ENCODE measurements around the gene OR12D2. TPM values are rescaled to one million over a fixed set of nuclear protein-coding genes. Genes with fewer than 3 reads are reported as not detected.
"Not testable (repeated sequence)": the region's sequence is repeated elsewhere in the genome, so short reads cannot be mapped to it uniquely, and the experiment has no call there.

OR12D2 gene
- total RNA-seq (not detected), polyA plus RNA-seq (not detected)

GRCh38 chr6:29395331-29395730 lies at the start of gene OR12D2:
Gene OR12D2 (plus strand): TSS chr6:29395631. CDS start chr6:29396700, 1,069 bp downstream.
- DNase-seq (ENCODE audit: low spot score) = no peak
- no peaks in the 10 kb centered on the region for H3K4me1 ChIP-seq (ENCODE audit: control insufficient read depth in 4 of 4, insufficient read depth in 4 of 4, low read length in 3 of 4)
- TF ChIP-seq EGR1 (IDR thresholded peaks at IDR 0.05; ENCODE audit: low read depth in 2 of 2) (no peak), RAD21 (IDR thresholded peaks at IDR 0.05) (no peak), HNF4A (conservative IDR thresholded peaks at IDR 0.05) (no peak), JUND (IDR thresholded peaks at IDR 0.05) (no peak), YY1 (IDR thresholded peaks at IDR 0.05) (no peak)
- TF ChIP-seq, protein P1, sequence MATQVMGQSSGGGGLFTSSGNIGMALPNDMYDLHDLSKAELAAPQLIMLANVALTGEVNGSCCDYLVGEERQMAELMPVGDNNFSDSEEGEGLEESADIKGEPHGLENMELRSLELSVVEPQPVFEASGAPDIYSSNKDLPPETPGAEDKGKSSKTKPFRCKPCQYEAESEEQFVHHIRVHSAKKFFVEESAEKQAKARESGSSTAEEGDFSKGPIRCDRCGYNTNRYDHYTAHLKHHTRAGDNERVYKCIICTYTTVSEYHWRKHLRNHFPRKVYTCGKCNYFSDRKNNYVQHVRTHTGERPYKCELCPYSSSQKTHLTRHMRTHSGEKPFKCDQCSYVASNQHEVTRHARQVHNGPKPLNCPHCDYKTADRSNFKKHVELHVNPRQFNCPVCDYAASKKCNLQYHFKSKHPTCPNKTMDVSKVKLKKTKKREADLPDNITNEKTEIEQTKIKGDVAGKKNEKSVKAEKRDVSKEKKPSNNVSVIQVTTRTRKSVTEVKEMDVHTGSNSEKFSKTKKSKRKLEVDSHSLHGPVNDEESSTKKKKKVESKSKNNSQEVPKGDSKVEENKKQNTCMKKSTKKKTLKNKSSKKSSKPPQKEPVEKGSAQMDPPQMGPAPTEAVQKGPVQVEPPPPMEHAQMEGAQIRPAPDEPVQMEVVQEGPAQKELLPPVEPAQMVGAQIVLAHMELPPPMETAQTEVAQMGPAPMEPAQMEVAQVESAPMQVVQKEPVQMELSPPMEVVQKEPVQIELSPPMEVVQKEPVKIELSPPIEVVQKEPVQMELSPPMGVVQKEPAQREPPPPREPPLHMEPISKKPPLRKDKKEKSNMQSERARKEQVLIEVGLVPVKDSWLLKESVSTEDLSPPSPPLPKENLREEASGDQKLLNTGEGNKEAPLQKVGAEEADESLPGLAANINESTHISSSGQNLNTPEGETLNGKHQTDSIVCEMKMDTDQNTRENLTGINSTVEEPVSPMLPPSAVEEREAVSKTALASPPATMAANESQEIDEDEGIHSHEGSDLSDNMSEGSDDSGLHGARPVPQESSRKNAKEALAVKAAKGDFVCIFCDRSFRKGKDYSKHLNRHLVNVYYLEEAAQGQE (IDR thresholded peaks at IDR 0.05) = no peak
- H3K36me3 ChIP-seq (ENCODE audit: control insufficient read depth in 4 of 4, insufficient read depth in 3 of 4, low read depth in 1 of 4, low read length in 3 of 4) = no peaks in the 10 kb centered on the region
- no peak within 1 kb of the TSS for H3K9ac ChIP-seq (ENCODE audit: low read depth in 1 of 2, low read length in 2 of 2)
- peaks cover 0 to 4% (median 1%) of the 10 kb centered on the region in 4 donors for H3K27me3 ChIP-seq (ENCODE audit: control insufficient read depth in 4 of 4, insufficient read depth in 4 of 4, low read length in 3 of 4)
- H3K9me3 ChIP-seq (ENCODE audit: control insufficient read depth in 4 of 4, low read length in 3 of 4) = no peaks in the 10 kb centered on the region
- H3K4me3 ChIP-seq (ENCODE audit: low read depth in 1 of 3, low read length in 3 of 3) = no peak within 1 kb of the TSS
- no peak within 1 kb of the TSS for H3K27ac ChIP-seq (ENCODE audit: low read depth in 1 of 2, low read length in 2 of 2)

DNA sequence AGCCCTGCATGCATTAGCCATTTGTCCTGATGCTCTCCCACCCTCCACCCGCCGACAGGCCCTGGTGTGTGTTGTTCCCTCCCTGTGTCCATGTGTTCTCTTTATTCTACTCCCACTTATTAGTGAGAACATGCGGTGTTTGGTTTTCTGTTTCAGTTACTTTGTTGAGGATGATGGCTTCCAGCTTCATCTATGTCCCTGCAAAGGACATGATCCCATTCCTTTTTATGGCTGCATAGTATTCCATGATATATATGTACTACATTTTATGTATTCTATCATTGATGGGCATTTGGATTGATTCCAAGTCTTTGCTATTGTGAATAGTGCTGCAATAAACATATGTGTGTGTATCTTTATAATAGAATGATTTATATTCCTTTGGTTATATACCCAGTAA lies 46.1 kb upstream of the OR12D2 start:
- 89% methylated on average over 3 of the region's 3 CpGs for WGBS

GRCh38 chr6:29354980-29355379 lies 40.5 kb upstream of the OR12D2 start:
- TF ChIP-seq, protein P1 (IDR thresholded peaks at IDR 0.05) = no peak
- TF ChIP-seq NR2F2 (IDR thresholded peaks at IDR 0.05) (no peak), YY1 (IDR thresholded peaks at IDR 0.05) (no peak), RXRA (IDR thresholded peaks at IDR 0.05) (no peak), FOXA2 (IDR thresholded peaks at IDR 0.05) (no peak), EGR1 (IDR thresholded peaks at IDR 0.05; ENCODE audit: low read depth in 2 of 2) (no peak), SP1 (IDR thresholded peaks at IDR 0.05) (no peak), GABPA (IDR thresholded peaks at IDR 0.05 in 1 of 2, conservative IDR thresholded peaks at IDR 0.05 in 1 of 2) (no peak), TAF1 (conservative IDR thresholded peaks at IDR 0.05) (no peak), RAD21 (IDR thresholded peaks at IDR 0.05) (no peak)
- TF ChIP-seq, protein P2, sequence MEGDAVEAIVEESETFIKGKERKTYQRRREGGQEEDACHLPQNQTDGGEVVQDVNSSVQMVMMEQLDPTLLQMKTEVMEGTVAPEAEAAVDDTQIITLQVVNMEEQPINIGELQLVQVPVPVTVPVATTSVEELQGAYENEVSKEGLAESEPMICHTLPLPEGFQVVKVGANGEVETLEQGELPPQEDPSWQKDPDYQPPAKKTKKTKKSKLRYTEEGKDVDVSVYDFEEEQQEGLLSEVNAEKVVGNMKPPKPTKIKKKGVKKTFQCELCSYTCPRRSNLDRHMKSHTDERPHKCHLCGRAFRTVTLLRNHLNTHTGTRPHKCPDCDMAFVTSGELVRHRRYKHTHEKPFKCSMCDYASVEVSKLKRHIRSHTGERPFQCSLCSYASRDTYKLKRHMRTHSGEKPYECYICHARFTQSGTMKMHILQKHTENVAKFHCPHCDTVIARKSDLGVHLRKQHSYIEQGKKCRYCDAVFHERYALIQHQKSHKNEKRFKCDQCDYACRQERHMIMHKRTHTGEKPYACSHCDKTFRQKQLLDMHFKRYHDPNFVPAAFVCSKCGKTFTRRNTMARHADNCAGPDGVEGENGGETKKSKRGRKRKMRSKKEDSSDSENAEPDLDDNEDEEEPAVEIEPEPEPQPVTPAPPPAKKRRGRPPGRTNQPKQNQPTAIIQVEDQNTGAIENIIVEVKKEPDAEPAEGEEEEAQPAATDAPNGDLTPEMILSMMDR (IDR thresholded peaks at IDR 0.05; ENCODE audit: low read depth, low read length, missing input control) = no peak

More for the DNA sequence above, 46.1 kb upstream of the OR12D2 start:
- H3K36me3 ChIP-seq (ENCODE audit: control insufficient read depth in 4 of 4, insufficient read depth in 3 of 4, low read depth in 1 of 4, low read length in 3 of 4); H3K9me3 ChIP-seq (ENCODE audit: control insufficient read depth in 4 of 4, low read length in 3 of 4); H3K4me1 ChIP-seq (ENCODE audit: control insufficient read depth in 4 of 4, insufficient read depth in 4 of 4, low read length in 3 of 4); H3K27ac ChIP-seq (ENCODE audit: low read depth in 1 of 2, low read length in 2 of 2); DNase-seq (ENCODE audit: low spot score); H3K9ac ChIP-seq (ENCODE audit: low read depth in 1 of 2, low read length in 2 of 2); H3K4me3 ChIP-seq (ENCODE audit: low read depth in 1 of 3, low read length in 3 of 3); H3K27me3 ChIP-seq (ENCODE audit: control insufficient read depth in 4 of 4, insufficient read depth in 4 of 4, low read length in 3 of 4): not testable (repeated sequence)

More at GRCh38 chr6:29354980-29355379, 40.5 kb upstream of the OR12D2 start:
- Histone ChIP-seq H3K27me3 (ENCODE audit: control insufficient read depth in 4 of 4, insufficient read depth in 4 of 4, low read length in 3 of 4) (peaks cover 0 to 2% (median 0%) of the 10 kb centered on the region in 4 donors), H3K4me1 (ENCODE audit: control insufficient read depth in 4 of 4, insufficient read depth in 4 of 4, low read length in 3 of 4) (no peaks in the 10 kb centered on the region), H3K27ac (ENCODE audit: low read depth in 1 of 2, low read length in 2 of 2) (no peak overlapping the region), H3K9me3 (ENCODE audit: control insufficient read depth in 4 of 4, low read length in 3 of 4) (no peaks in the 10 kb centered on the region), H3K4me3 (ENCODE audit: low read depth in 1 of 3, low read length in 3 of 3) (no peak overlapping the region), H3K36me3 (ENCODE audit: control insufficient read depth in 4 of 4, insufficient read depth in 3 of 4, low read depth in 1 of 4, low read length in 3 of 4) (no peaks in the 10 kb centered on the region), H3K9ac (ENCODE audit: low read depth in 1 of 2, low read length in 2 of 2) (no peak overlapping the region)
- DNase-seq (ENCODE audit: low spot score) = no peak
